Fibroblast of lung (primary cell): ENCODE data around the gene CASD1.

ENCODE experiments used
- EZH2 ChIP-seq: IDR thresholded peaks from 2 replicates; pipeline ENCODE4 v1.5.1; 2012; ENCODE audit warnings: low read length, control low read depth, mild to moderate bottlenecking; ENCODE audit errors: missing control alignments
- TF ChIP-seq, protein P1 (sequence below), 2 donors: IDR thresholded peaks in 1 of 2; conservative IDR thresholded peaks in 1 of 2; 1 replicate in 1 of 2; 2 replicates in 1 of 2; pipeline ENCODE4 v1.5.1; 2011 to 2012; ENCODE audit warnings: low read length in 2 of 2, control low read depth in 1 of 2, inconsistent platforms in 1 of 2, low read depth in 1 of 2, mild to moderate bottlenecking in 1 of 2

DNA sequence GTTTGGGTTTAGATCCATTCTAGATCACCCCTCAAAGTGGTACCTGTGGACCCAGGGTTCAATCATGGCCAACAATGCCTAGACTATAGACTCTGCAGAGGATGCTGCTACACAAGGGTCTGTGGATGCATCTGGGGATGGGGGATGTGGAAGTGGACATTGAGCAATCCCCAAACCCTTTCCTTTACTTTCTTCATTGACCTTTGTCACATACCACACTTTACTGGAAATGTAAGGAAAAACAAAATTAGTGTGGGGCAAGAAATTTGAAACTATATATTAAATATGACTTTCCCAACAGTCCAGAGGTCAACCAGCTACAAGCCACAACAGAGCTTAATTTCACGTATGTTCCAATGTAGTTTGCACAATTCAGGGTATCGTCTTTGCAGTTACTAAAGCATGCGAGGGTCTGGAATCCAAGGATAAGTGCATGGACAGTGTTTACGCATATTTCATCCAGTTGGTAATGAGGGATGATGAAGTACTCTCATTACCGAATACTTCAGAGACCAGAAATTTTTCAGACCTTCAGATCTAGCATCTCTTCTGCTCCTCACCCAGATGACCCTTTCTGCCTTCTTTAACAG, 33.3 kb upstream of the CASD1 start:
- TF ChIP-seq, protein P1, sequence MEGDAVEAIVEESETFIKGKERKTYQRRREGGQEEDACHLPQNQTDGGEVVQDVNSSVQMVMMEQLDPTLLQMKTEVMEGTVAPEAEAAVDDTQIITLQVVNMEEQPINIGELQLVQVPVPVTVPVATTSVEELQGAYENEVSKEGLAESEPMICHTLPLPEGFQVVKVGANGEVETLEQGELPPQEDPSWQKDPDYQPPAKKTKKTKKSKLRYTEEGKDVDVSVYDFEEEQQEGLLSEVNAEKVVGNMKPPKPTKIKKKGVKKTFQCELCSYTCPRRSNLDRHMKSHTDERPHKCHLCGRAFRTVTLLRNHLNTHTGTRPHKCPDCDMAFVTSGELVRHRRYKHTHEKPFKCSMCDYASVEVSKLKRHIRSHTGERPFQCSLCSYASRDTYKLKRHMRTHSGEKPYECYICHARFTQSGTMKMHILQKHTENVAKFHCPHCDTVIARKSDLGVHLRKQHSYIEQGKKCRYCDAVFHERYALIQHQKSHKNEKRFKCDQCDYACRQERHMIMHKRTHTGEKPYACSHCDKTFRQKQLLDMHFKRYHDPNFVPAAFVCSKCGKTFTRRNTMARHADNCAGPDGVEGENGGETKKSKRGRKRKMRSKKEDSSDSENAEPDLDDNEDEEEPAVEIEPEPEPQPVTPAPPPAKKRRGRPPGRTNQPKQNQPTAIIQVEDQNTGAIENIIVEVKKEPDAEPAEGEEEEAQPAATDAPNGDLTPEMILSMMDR (conservative IDR thresholded peaks at IDR 0.05 in 1 of 2, IDR thresholded peaks at IDR 0.05 in 1 of 2; ENCODE audit: low read depth in 1 of 2, low read length in 2 of 2) = no peak
- TF ChIP-seq EZH2 = no peak
